Hematopoietic multipotent progenitor cell treated with erythropoietin and hydrocortisone succinate and interleukin-3 and kit ligand, for 15 days (in vitro differentiated cells): ENCODE measurements around the gene MBD6.

Experiments
- DNase-seq: peaks from one replicate; pipeline ENCODE4 v3.0.0-alpha.2; 2015; ENCODE audit warnings: low spot score

MBD6 gene

GRCh38 chr12:57576613-57577160, 54.1 kb downstream of the MBD6 start:
- no peak for DNase-seq

GRCh38 chr12:57577981-57578758, 55.5 kb downstream of the MBD6 start:
- no peak for DNase-seq

GRCh38 chr12:57579011-57579410, 56.4 kb downstream of the MBD6 start:
- no peak for DNase-seq
